ENCODE results near the gene TSPAN32.

The TSPAN32 gene, protein sequence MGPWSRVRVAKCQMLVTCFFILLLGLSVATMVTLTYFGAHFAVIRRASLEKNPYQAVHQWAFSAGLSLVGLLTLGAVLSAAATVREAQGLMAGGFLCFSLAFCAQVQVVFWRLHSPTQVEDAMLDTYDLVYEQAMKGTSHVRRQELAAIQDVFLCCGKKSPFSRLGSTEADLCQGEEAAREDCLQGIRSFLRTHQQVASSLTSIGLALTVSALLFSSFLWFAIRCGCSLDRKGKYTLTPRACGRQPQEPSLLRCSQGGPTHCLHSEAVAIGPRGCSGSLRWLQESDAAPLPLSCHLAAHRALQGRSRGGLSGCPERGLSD

DNA sequence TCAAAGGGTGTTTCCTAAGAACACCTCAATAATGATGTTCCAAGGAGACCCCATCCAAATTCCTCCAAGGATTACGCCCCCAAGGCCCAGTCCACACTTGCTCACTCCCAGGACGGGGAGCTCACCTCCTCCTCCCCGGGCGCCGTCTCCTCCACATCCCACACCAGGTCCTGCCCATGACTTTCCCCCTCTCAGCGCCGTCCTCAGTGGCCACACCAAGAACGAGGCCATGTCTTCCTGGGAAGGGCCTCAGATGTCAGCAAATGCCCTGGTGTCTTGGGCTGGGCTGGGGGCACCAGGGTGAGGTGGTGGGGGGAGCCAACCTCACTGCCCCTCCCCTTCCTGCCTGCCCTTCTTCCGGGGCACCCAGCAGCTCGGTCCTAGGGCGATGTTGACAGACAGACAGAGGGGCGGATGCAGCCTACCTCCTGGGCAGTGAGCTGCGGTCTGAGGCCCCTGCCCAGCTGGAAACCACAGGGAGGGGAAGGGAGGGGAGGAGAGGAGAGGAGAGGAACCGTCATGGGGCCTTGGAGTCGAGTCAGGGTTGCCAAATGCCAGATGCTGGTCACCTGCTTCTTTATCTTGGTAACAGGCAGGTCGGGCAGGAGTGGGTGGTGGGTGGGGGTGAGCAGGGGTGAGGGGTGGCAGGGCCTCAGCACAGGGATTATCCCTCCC, at the start of gene TSPAN32, which contains the start of gene C11orf21:
Gene TSPAN32 (plus strand): TSS at position 383 of the 675 bp plus-strand sequence. CDS start 137 bp downstream, at position 520.
Gene C11orf21 (minus strand): TSS at position 288 of the 675 bp plus-strand sequence. CDS start 110 bp downstream, at position 178.
- DNase-seq: no peak

DNA sequence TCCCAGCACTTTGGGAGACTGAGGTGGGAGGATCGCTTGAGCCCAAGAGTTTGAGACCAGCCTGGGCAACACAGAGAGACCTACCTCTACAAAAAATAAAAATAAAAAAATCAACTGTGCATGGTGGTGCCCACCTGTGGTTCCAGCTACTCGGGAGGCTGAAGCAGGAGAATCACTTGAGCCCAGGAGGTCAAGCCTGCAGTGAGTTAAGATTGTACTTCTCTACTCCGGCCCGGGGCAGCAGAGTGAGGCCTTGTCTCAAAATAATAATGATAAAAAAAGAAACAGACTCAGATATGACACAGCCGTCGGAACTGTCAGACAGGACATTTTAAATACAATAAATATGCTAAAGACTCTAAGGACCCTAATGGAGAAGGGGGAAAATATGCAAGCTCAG, 49.8 kb upstream of the TSPAN32 start:
- no peak for DNase-seq

DNA sequence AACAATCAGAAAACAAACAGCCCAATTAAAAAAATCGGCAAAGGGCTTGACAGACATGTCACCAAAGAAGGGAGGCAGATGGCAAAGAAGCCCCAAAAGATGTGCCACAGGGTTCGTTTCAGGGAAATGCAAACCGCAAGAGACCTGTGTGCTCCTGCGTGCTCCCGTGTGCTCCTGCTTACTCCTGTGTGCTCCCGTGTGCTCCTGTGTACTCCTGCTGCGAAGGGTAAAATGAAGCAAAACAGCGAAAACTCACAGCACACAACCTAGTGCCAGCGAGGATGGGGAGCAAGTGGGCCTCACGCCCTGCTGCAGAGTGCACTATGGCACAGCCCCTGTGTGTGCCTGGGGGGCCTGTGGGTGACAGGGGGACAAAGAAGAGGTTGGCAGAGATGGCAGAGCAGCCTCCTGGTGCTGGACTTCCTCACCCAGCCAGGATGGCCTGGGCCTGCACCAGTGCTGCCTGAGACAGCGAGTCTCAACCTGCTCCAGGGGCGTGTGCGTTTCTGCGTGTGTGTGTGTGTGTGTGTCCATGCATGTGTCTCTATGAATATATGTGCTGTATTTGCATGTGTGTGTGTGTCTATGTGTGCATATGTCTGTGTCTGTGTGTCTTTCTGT, 45.4 kb upstream of the TSPAN32 start:
- no peak for DNase-seq

DNA sequence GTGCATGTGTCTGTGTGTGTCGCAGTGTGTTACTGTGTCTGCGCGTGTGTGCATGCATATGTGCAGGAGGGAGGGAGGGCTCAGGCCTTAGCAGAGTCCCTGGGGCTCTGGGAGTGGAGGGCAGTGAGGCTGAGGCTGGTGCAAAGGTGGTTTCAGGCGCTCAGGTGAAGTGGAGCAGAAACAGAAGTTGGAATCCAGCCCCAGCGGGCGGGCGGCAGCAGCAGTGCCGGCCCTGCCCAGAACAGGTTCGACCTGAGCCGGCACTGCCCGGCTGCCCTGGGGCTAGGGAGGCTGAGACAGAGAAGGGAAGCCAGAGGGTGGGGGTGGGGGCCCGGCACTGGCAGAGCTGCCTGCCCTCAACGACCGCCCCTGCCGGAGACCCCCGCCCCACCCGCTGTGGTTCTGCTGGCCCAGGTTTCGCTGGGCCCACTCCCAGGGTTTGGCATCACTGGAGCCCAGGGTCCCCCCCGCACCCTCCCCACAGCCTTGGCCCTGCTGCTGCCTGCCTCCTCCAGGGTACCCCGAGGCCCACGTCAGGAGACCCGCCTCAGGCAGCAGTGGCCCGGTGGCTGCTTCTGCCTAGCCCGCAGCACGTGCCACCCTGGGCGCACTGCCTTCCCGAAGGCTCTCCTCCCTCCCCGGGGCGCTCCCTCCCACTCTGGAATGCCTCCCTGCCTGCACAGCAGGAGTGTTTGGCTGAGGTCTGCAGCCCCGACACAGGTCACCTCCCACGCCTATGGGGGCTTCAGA, 44.7 kb upstream of the TSPAN32 start:
- no peak for DNase-seq

DNA sequence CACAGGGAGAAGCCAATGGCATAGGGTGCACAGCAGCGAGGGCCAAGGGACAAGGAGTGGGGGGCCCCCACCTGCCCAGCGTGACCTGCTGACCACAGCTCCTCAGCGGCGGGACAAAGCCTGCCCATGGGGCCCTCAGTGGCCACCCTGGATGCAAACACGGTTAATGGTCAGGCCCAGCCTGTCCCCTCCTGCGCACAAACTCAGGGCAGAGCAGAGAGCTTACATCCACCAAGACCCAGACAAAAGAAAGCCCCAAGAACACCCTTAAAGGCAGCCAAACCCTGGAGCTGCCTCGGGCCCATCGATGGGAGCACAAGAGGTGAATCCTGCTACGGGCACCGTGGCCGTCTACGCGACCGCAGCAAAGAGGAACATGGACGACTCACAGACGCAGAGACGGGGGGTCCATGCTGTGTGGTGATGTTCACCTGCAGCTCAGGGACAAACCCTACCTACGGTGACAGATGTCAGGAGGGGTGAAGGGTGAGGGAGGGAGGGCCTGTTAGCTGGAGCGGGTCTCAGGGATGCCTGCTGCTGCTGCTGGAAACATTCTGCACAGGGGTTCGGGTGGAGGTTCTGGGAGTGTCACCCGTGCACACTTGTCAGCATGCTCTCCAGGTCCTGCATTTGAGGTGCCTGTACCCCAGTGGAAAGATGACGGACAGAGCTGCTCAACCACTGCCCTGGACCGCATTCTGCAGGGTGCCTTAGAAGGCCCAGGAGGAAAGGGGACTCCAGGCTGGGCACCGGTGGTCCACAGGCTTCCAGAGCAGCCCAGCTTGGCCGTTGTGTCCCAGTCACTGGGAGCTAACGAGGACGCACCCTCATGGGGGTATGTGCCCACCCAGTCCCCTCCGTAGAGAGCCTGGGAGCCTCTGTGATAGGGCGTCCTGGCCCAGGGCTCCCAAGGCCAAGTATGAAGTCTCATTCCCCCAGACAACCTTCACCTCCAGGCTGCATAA, 43.0 kb upstream of the TSPAN32 start:
- no peak for DNase-seq

DNA sequence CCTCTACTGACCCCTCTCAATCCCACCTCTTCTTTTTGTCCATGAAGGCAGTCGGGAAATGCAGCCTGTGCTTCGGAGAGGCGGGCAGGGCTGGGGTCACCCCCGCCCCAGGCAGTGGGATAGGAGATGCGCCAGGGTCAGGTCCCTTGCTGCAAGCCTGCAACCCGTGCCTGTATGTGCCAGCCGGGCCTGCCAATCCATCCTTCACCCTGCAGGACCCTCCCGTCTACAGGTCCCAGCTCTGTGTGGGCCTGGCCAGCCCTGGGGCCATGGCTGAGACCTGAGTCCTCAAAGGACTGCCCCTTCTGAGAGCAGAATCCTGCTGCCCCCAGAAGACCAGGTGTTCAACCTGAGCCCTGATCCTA, 42.4 kb upstream of the TSPAN32 start:
- no peak for DNase-seq

DNA sequence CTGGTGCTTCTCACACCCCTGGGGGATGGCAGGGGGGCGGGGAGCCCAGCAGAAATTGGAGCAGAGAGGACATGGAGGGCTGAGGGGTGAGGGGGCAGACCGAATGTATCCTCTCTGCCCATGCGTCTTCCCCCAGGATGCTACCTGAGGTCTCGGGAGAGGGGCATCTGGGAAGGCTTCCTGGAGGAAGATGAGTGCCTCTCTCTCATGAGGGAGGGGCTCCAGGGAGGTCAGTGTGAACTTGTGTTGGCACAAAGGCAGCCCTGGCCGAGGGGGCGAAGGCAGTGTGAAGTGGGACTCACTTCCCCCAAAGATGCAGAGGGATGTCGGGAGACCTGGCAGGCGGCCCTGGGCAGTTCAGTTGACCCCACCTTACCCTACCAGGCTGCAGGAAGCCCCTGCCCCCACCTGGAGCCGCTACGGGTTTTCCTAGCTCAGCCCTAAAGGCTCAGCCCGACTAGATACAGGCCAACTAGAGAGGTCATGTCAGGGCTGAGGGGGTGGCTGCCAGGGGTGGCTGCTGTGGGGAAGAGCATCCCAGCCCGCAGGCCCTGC, 41.8 kb upstream of the TSPAN32 start:
- no peak for DNase-seq

DNA sequence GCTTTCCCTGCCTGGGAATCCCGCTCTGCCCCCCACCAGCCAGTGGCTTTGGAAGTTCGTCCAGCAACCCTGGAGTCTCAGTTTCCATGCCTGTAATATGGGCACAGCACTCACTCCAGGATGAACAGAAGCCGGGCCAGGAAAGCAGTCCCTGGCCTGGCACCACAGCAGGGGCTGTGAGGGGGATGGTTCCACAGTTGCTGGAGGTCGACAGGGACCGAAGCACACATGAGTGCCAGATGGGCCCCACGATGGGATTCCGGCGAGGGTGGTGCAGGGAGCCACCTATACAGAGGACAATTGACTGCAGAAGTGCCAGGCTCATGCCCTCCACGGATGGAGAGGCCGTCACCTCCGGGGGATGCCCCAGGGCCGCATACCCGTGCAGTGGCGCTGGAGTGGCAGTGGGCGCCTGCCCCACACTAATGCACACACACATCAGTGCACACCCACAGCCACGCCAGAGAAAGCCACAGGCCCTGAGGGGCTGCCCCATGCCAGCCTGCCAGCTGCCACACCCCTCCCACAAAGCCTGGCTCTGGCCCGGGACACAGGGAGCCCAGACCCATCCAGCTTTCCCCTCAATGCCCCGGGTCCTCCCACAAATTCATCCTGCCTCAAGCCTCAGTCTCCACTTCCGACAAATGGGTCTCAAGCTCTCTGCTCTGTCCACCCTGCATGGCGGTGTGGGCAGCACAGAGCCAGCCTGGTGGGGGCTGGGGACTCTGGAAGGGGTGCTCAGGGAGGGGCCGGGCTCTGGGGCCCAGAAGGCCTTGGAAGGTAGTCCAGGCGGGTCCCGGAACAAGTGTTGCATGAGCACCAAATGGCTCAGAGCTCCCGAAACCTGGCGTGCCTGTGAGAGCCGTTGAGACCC, 41.1 kb upstream of the TSPAN32 start:
- DNase-seq: no peak

DNA sequence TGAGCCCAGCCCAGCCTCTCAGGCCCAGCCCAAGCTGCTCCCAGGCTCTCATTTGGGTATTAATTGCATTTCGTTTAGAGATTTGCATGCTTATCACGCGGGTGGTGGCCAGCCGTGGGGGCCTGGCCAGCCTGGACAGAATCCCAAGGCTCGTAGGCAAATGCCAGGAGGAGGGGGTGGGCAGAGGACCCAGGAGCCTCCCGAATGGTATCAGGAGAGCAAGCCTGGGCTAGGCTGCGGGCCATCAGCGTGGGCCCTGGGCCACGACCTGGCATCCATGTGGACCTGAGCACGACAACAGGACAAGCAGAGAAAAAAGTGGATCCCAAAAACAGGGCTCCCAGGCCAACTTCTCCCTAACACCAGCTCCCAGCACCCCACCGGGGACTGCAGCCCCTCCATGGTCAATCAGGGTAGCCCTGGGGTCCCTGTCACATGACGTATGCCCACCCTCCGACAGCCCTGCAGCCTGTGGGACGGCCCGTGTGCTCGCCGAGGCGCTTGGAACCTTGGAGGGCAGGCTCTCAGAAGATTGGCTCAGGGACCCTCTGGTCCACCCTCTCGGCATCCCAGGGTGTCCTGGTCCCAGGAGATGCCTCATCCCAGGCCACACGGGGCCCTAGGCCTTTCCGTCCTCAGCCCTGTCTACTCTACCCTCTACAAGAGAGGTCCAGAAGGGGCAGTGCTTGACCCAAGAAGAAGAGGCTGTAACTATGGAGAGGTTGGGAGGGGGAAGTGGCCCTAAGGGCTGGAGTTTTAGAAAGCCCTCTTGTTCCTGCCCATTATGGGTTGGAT, 40.2 kb upstream of the TSPAN32 start:
- no peak for DNase-seq

DNA sequence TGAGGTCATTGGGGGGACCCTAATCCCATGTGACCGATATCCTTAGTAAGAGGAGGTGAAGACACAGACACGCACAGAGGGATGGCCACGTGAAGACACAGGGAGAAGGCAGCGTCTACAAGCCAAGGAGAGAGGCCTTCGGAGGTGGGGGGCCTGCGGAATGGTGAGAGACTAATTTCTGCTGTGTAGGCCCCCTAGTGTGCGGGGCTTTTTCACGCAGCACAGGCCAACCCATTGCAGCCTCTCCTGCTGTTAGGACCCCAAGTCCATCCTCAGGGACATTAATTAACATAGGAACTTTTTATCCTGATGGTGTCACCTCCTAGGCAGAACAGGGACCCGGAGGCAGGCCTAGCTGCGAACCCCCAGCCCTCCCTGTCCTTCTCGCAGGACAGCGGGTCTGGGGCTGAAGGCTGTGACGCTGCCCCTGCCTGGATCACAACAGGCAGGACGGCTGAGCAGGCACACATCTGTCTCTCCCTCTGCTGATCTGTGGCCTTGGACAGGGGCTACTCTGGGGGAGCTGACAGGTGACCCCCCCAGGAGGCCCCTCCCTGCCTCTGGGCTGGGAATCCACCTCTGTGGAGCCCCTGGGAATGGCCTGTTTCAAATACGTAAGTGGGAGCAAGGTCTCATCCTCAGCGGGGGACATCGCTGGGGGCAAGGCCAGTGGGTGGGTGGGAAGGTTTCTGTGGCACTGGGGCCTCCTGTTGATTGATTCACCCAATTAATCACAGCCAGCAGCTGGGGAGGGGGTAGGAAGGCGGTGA, 39.3 kb upstream of the TSPAN32 start:
- DNase-seq: no peak

DNA sequence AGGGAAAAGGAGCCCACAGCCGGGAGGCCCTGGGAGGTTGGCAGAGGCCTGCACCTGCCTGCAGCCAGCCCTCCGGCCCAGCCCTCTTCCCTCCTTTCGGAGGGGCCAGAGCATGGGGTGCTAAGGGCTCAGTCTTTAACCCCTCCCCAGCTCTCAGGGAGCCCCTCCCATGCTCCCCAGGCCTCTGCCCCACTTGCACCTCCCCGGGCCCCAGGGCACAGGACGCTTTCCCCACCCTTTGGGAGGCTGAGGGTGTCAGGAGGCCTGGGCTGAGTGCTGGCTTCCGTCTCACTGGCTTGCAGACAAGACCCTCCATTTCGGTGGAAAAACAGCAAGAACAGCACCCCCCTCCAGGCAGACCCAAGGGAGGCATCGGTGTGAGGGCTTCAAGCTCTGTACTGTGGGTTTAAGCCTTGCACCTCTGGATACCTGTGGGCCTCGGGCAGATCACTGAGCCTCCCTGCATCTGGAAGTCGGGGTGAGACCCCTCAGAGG, 38.7 kb upstream of the TSPAN32 start:
- DNase-seq: no peak

DNA sequence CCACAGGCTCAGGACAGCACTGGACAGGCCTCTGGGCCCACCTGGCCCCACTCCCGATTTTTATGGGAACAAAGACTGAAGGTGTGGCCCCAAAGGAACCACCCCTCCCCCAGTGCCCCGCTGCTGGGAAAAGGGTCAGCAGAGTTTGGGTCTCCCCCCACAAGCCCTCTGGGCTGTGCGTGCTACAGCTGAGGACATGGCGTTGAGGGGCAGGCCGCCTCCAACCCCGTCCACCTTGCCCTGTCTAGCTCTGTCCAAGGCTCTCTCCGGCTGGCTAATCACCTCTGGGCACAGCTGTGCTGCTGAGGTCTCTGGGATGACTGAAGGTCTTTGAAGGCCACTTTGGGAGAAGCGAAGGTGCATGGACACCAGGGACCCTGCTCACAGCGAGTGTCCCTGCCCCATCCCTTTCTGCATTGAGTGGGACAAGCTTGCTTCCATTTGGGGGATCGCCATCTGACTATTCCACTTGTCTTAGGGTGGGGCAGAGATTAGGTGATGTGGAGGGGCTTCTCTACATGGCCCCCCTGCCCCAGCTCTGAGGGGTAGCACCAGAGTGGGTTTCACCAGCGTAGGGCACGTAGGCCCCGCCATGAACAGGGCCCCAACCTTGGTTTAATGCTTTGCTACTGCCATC, 38.0 kb upstream of the TSPAN32 start:
- no peak for DNase-seq

DNA sequence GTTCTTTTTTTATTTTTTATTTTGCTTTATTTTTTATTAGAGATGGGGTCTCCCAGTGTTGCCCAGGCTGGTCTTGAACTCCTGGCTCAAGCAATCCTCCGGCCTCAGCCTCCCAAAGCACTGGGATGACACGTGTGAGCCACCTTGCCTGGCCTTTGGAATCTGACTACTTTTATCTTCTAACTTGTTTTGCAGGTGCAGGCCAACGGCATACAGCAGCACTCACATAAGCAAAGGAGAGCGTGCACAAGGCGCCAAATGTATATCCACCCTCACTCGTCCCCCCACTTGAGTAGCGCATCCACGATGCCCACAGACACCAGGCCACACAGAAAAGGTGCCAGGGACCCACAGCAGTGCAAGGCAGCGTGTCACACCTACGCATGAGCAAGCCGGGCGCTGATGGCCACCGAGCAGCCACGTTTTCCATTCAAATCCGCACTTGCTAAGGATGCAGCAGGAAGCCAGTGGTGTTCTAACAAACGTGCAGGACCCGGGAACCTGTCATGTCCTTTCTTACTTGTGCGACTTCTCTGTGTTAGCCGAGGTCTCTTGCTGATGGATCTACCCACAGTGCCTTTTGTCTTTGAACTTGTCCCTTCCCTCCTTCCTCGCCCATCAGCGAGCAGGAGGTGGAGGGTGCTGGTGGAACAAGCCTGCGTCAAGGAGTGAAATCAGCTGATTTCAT, 37.3 kb upstream of the TSPAN32 start:
- no peak for DNase-seq

DNA sequence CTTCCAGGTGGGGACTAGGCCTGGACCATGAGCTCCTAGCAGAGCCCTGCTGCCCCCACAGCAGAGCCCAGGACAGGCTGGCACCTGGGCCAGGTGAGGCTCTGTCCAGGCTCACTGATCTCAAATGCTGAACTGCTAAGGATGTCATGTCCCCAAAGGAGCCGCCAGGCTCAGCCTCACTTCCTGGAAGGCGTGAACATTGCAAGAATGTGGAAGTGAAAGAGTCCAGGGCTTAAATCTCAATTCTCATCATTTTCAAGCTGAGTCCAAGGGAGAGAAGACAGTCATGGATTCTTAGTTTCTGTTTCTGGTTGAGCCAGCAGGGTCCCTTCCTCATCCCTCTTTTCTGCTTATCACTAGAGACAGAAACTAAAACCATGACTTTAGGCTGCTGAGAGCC, 36.4 kb upstream of the TSPAN32 start:
- no peak for DNase-seq

DNA sequence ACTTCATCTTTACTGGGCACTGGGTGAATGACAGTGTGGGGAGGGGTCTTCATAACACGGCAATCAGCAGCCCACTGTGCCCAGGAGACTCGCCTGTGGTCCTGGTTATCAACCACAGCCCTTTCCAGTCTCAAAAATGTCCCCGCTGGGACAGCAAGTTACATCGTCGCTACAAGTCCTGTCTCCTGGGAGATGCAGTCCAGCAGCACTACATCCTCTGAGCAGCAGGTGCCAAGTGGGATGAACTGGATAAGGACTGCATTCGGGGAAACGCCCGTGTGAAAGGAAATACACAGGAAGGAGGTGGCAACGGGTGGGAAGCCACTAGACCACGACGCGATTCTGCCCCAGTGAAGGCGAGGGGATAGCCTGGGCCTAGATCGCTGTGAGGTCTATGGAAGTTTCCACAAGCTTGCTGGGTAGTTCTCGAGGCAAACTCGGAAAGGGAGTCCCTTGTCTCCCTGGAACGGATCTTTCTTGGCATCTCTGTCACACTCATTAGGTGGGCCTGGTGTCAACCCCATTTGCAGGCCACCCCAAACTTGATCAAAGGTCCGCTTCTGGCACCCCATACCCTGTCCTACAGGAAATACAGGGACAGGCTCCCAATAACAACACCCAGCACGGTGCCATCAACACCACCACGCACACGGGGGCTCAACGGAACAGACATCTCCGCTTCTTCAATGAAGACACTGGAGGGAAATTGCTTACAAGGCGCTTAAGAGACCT, 35.8 kb upstream of the TSPAN32 start:
- no peak for DNase-seq

DNA sequence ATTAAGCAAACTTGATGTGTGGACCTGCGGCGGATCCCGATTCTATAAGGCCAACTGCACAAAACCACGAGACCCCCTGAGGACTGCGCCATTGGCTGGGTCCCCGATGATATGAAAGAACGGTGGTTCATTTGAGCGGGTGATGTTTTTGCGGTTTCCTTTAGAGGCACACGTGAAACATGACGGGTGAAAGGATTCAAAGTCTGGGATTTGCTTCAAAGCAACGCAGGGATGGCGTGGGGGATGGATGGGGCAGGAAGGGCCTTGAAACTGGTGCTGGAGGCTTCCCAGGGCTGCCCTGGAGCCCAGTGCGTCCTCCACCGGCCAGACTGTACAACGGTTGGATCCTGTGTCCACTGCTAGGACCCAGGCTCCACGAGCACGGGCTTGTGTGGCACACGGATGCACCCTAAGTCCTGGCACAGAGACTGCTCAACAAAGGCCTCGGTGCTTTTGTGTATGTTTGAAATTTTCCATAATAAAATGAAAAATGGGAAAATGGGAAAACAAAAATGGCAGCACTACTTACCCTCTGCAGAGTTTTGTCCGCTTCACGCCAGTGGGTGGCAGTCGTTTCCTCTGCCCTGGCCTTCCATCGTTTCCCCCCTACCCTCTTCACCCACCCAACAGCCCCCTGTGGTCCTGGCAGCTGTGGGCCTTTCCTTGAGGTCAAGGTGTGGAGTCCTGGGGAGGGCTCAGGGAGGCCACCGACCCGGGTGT, 35.1 kb upstream of the TSPAN32 start:
- no peak for DNase-seq
